Placental epithelial cell (primary cell): ENCODE results near the gene TEX10. TPM values are rescaled to one million over a fixed set of nuclear protein-coding genes. Genes with fewer than 3 reads are reported as not detected.

Experiments used
- total RNA-seq: library from RNA; depleted of rRNA; stranded (reverse); fragments of >200 nt; gene quantifications from 2 replicates; pipeline ENCODE4 v1.2.3, GENCODE V29; 2012

The TEX10 gene
- total RNA-seq, result 27.5 and 37.2 TPM in 2 replicates

DNA sequence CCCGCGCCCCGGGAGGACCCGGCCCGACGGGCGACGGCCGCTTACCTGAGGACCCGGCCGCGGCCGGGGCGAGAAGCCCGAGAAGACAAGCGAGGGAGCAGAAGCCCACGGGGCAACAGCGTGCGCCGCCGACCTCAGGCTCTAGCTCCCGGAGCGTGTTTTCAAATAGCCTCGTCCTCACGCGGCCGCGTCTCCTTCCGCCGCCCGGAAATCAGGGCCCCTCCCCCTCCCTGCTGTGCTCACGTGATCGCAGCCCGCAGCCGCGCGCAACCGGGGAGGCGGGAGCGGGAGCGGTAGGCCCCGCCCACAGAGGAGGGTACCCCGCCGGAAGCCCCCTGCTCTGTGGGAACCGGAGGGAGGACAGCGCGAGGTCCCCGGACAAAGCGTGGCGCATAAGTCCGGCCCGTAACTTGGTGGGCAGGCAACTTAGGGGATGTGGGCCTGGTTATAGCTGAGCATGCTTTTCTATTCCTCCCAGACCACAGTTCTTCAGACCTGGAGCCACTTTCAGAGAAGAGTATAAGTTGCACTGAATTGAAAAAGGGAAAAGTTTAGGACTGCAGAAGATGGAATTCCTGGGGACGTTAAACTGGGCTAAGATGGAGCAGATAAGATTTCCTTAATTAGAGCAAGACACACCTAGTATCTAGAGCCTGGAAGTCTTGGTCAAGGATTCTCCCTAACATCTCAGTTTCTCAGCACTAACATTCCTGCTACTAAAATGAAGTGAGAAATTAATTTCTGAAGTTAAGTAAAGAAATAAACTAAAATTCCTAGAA lies at the start of gene TEX10:
TSS of gene TEX10 (minus strand) at position 216 of the 779 bp plus-strand sequence. CDS start 3,579 bp downstream, outside the sequence.

Other genes with a start within 250 kb of the TEX10 start
- 29.4 and 56.1 TPM in 2 replicates for gene MSANTD3, start 74.2 kb upstream of the TEX10 start, total RNA-seq
- 0.22 and 0.39 TPM in 2 replicates for gene TMEFF1, start 120.2 kb upstream of the TEX10 start, total RNA-seq
- gene CAVIN4, start 225.1 kb upstream of the TEX10 start, total RNA-seq, result 0.33 and 0.79 TPM in 2 replicates